HUES48 (cell line): ENCODE results near the gene NOTUM.
A peak's percentile ranks its signal among the peaks of the same experiment; 100 is the strongest.

Experiments
- H3K27ac ChIP-seq: one replicate; pipeline ENCODE4 v1.7.0; 2013; ENCODE audit warnings: low read depth, low read length, inconsistent platforms
- H3K27me3 ChIP-seq: 2 replicates; pipeline ENCODE4 v1.6.1; 2013; ENCODE audit warnings: mild to moderate bottlenecking, low read length; ENCODE audit not compliant: control insufficient read depth, insufficient read depth
- H3K36me3 ChIP-seq: 2 replicates; pipeline ENCODE4 v1.6.1; 2013; ENCODE audit warnings: low read length; ENCODE audit not compliant: control insufficient read depth, insufficient read depth
- H3K4me1 ChIP-seq: 2 replicates; pipeline ENCODE4 v1.6.1; 2013; ENCODE audit warnings: mild to moderate bottlenecking, low read length; ENCODE audit not compliant: control insufficient read depth, insufficient read depth
- H3K4me3 ChIP-seq: 2 replicates; pipeline ENCODE4 v1.5.1; 2013; ENCODE audit warnings: mild to moderate bottlenecking, low read depth, low read length
- H3K9ac ChIP-seq: 2 replicates; pipeline ENCODE4 v1.6.1; 2013; ENCODE audit warnings: mild to moderate bottlenecking, low read depth, low read length, moderate library complexity
- H3K9me3 ChIP-seq: 2 replicates; pipeline ENCODE4 v1.6.1; 2013; ENCODE audit warnings: low read length; ENCODE audit not compliant: control insufficient read depth, insufficient read depth

Gene NOTUM

DNA sequence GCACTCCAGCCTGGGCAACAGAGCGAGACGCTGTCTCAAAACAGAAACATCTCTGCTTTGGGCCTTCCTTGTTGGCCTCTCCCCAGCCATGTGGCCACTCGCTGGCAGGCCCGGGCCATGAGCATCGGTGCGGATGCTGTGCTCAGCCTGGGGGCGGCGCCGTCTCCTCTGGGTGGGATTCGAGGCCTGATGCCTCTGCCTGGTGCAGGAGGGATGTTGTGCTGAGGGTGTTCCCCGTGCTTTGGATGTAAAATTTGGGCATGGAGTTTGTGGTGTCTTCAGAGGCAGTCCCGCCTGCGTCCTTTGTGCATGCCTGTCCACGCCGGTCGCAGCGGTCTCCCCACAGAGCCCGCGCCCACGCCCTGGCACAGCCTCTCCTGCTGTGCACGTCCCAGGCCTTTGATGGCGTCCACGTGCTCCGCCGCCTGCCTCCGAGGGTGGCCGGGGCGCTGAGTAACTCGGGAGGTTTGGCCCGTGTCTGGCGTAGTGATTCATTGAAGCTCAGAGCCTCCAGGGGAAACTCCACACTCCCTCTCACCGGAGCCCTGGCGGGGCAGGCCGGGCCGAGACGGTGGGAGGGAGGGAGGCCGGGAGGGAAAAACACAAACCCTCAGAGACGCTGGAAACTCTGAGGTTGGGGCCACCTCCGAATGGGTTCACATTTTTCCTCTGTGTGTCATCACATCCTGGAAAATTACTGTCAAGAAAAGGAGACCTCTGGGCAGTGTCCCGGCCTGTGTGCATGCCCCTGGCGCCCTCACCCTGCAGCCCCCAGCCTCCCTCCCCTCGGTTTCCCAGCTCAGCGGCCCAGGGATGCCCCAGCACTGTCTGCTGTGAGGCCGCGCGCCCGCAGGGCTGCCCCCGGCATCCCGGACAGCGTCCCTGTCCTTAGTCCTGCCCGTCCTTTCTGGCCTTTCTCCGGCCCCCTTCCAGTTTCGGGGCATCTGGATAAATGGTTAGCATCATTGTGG, 42.7 kb upstream of the NOTUM start:
- Histone ChIP-seq H3K36me3 (no peaks in the 10 kb centered on the region), H3K27me3 (no peaks in the 10 kb centered on the region), H3K4me3 (no peak overlapping the region), H3K27ac (peak overlapping the region; percentile 21), H3K4me1 (no peaks in the 10 kb centered on the region), H3K9me3 (no peaks in the 10 kb centered on the region), H3K9ac (no peak overlapping the region)

DNA sequence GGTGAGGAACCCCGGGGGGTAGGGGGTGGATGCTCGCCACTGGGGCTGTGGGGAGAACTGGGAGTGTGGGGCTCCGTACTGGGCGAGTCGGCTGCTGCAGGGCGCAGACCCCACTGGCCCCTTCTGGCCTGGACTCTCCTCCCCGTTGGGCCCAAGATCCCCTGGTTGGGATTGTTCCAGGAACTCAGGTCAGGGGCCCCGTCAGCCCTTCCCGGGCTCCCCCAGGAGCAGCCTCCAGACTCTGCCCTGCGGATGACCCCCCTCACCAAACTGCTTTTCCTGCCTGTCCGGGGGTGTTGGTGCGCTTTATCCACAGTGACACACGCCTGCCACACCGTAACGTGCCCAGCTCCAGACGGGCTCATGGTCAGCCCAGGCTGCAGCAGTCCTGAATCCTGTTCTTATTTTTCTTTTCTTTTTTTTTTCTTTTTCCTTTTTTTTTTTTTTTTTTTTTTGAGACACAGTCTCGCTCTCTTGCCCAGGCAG, 40.6 kb upstream of the NOTUM start:
- Histone ChIP-seq H3K27me3 (no peaks in the 10 kb centered on the region), H3K4me1 (no peaks in the 10 kb centered on the region), H3K9ac (no peak overlapping the region), H3K9me3 (no peaks in the 10 kb centered on the region), H3K27ac (no peak overlapping the region), H3K4me3 (no peak overlapping the region), H3K36me3 (peaks cover 4% of the 10 kb centered on the region; the same call in 1 of the 2 replicates)

DNA sequence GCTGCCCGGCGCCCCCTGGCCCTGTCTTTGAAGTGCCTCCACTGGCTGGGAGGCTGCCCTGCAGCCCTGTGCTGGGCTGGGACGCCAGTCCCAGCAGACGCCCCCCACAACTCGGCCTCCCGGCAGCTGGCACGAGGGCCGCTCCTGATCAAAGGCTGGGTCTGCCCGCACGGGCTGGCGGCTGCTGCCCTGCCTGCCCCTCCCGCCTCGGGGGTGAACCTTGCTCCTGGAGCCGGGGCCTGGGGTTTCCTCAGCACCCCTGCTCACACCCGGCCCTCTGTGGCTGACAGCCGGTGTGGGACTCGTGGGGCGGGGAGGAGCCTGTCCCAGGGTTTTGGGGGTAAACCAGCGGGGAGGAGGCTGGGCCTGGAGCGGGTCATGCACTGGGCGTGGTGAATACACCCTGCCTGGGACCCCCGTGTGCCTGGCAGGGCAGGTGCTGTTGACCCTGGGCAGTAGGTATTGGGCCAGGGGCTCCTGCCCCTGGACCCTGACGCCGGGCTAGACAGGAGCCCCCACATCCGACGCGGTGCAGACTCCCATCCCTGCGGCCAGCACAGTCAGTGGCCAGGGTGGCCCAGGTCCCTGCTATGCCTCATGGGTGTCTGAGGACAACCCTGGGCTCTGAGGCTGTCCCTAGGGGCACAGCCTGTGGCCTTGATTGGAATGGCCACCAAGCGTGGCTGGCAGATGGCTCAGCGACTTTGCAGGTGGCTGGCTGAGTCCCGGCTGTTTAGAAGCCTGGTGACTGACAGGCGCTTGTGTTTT, 40.0 kb upstream of the NOTUM start:
- H3K4me3 ChIP-seq, result no peak overlapping the region
- H3K27me3 ChIP-seq, result no peaks in the 10 kb centered on the region
- no peaks in the 10 kb centered on the region for H3K4me1 ChIP-seq
- no peak overlapping the region for H3K27ac ChIP-seq
- H3K9ac ChIP-seq, result no peak overlapping the region
- peaks cover 4% of the 10 kb centered on the region; the same call in 1 of the 2 replicates for H3K36me3 ChIP-seq
- H3K9me3 ChIP-seq, result no peaks in the 10 kb centered on the region

DNA sequence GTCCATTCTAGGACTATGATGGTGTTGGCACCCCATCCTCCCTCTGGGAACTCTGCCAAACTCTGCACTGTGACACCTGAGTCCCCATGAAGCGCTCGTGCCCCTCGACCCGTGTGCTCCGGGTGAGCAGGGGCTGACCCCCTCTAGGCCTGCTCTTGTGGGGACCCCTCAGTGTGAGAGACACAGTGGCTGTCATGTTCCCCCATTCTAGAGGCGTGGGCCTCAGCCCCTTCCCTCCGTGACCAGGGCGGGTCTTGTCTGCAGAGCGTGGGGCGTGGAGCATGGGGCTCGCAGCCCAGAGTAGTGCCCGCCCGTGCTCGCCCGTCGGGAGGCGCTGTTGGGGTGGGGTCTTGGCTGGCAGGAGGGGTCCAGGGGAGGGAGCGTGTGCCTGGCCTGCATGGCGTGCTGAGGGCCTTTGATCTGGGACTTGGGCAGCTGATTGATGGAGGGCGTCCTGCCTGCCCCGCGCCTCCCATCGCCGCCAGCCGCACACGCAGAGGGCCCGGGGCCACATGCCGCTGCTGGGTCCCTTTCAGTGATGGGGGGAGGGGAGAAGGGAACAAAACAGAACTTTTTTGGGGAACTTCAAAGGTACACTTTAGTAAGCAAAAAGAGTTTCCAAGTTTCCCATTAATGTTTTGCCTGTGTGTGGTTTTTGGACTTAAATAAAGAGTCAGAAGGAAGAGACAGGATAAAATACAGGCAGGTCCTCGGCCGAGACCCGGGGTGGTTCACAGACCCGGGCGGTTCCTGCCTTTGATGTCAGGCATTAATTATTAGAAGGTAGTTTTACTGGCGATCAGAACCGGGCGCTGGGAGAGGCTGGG, 39.2 kb upstream of the NOTUM start:
- Histone ChIP-seq H3K36me3 (peaks cover 4% of the 10 kb centered on the region; the same call in 1 of the 2 replicates), H3K9ac (no peak overlapping the region), H3K27ac (no peak overlapping the region), H3K9me3 (no peaks in the 10 kb centered on the region), H3K4me3 (no peak overlapping the region), H3K4me1 (no peaks in the 10 kb centered on the region), H3K27me3 (no peaks in the 10 kb centered on the region)

DNA sequence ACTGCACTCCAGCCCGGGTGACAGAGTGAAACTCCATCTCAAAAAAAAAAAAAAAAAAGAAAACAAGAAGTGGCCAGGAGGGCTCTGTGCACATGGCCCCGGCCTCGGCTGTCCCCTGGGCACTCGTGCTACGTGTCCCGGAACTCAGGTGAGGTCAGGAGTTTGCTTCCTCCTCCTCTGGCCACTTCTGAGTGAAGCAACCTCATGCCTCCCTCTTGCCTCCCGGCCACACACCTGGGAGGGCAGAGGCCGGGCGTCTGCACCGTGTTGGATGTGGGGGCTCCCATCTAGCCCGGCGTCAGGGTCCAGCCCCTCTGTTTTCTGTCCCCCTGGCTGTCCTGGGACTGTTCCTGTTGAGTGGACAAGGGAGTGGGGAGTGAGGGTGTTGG, 38.6 kb upstream of the NOTUM start:
- Histone ChIP-seq H3K27me3 (no peaks in the 10 kb centered on the region), H3K4me1 (no peaks in the 10 kb centered on the region), H3K36me3 (peaks cover 4% of the 10 kb centered on the region; the same call in 1 of the 2 replicates), H3K4me3 (no peak overlapping the region), H3K9ac (no peak overlapping the region), H3K27ac (no peak overlapping the region), H3K9me3 (no peaks in the 10 kb centered on the region)

DNA sequence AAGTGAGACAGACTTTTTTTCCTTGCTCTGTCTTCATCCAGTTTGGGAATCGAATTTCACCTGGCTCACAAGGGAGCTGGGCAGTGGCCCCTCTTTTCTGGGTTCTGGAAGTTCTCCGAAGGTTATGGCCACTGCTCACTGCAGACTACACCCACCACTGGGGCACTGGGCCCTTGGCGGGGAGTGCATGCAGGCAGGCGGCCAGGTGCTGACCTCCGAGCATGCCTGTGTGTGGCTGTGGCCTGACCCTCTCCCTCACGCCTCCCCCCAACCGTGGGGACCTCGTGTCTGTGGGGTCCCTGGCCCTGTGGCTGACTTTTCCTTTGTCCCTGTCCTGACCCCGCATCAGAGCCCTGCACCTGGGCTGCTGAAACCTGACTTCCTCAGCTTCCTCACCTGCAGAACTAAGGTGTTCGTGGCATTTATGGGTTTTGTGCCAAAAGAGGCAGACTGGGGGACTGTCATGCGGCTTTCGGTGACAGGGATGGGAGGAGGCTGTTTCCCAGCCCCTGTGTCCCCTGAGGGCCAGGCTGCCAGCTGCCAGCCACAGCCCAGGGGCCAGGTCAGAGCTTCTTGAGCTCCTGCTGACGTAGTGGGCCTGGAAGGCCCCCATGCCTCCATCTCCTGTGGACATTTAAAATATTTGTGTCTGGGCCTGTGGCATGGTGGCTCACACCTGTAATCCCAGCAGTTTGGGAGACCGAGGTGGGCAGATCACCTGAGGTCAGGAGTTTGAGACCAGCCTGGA, 37.9 kb upstream of the NOTUM start:
- no peak overlapping the region for H3K9ac ChIP-seq
- H3K36me3 ChIP-seq, result peaks cover 4% of the 10 kb centered on the region; the same call in 1 of the 2 replicates
- H3K4me3 ChIP-seq, result no peak overlapping the region
- H3K4me1 ChIP-seq, result no peaks in the 10 kb centered on the region
- no peak overlapping the region for H3K27ac ChIP-seq
- H3K27me3 ChIP-seq, result no peaks in the 10 kb centered on the region
- no peaks in the 10 kb centered on the region for H3K9me3 ChIP-seq

DNA sequence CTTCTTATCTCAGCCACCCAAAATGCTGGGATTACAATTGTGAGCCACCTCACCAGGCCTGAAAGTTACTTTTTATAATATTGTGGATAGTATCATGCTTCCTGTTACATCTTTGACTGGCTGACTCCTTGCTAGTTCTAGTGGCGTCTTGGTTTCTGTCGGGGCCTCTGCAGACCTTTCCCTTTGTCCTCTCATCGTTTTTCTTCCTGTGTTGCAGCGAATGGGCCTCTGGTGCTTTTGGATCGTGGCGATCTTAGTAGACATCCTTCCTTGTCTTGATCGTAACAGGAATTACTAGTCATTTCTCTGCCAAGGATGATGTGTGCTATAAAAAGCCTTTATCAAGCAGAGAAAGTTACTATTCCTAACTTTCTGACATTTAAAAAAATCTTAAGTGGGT, 37.2 kb upstream of the NOTUM start:
- Histone ChIP-seq H3K9me3 (no peaks in the 10 kb centered on the region), H3K4me1 (no peaks in the 10 kb centered on the region; the same call in 1 of the 2 replicates), H3K27me3 (no peaks in the 10 kb centered on the region), H3K4me3 (no peak overlapping the region), H3K27ac (no peak overlapping the region), H3K36me3 (peaks cover 4% of the 10 kb centered on the region; the same call in 1 of the 2 replicates), H3K9ac (no peak overlapping the region)

DNA sequence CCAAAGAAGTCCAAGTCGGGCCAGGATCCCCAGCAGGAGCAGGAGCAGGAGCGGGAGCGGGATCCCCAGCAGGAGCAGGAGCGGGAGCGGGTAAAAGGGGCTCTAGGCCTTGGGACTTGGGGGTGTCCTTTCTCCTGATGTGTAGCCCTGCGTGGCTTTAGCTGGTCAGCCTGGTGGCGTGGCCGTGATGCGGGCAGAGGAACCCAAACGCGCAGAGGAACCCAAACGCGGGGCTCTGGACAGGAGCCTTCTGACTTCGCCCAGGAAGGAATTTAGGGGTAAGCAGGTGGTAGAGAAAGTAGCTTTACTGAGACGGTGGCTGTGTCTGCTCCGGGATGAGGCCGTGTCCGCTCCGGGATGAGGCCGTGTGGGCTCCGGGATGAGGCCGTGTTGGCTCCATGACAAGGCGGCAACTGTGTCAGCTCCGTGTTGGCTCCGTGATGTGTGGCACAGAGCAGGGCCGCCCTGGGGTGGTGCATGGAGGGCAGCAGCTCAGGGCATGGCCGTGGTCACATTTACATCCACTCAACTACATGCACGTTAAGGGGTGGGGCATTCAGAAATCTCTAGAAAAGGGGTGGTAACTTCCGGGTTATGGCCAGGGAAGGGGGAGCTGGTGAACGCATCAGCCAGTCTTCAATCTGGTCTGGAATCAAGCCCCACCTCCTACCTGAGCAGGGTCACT, 35.9 kb upstream of the NOTUM start:
- Histone ChIP-seq H3K4me1 (peaks cover 10% of the 10 kb centered on the region), H3K9ac (no peak overlapping the region), H3K4me3 (no peak overlapping the region), H3K27me3 (no peaks in the 10 kb centered on the region), H3K9me3 (no peaks in the 10 kb centered on the region), H3K36me3 (peaks cover 4% of the 10 kb centered on the region; the same call in 1 of the 2 replicates), H3K27ac (no peak overlapping the region)

DNA sequence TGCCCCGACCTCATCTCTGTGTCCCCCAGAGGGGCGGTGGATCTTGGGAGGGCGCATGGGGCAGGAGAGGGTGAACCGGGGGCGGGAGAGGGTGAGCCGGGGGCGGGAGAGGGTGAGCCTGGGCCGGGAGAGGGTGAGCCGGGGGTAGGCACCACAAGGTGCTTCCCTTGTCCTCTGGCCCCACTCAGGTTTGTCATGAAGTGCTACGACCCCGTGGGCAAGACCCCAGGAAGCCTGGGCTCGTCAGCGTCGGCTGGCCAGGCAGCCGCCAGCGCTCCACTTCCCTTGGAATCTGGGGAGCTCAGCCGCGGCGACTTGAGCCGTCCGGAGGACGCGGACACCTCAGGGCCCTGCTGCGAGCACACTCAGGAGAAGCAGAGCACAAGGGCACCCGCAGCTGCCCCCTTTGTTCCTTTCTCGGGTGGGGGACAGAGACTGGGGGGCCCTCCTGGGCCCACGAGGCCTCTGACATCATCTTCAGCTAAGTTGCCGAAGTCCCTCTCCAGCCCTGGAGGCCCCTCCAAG, 35.3 kb upstream of the NOTUM start:
- H3K4me1 ChIP-seq, result peaks cover 16% of the 10 kb centered on the region
- no peak overlapping the region for H3K9ac ChIP-seq
- H3K9me3 ChIP-seq, result no peaks in the 10 kb centered on the region
- H3K36me3 ChIP-seq, result peaks cover 4% of the 10 kb centered on the region; the same call in 1 of the 2 replicates
- no peak overlapping the region for H3K27ac ChIP-seq
- no peak overlapping the region for H3K4me3 ChIP-seq
- no peaks in the 10 kb centered on the region for H3K27me3 ChIP-seq
